HL-60 (cell line): ENCODE measurements around the gene PPAN.

Experiments
- POLR2AphosphoS5 ChIP-seq: IDR thresholded peaks from 2 replicates; pipeline ENCODE4 v1.6.1; 2012; ENCODE audit warnings: low read depth
- TF ChIP-seq, protein P1 (sequence below): IDR thresholded peaks from one replicate; pipeline ENCODE4 v1.5.1; 2011; ENCODE audit warnings: low read length, control low read depth, inconsistent platforms; ENCODE audit not compliant: insufficient read depth

DNA sequence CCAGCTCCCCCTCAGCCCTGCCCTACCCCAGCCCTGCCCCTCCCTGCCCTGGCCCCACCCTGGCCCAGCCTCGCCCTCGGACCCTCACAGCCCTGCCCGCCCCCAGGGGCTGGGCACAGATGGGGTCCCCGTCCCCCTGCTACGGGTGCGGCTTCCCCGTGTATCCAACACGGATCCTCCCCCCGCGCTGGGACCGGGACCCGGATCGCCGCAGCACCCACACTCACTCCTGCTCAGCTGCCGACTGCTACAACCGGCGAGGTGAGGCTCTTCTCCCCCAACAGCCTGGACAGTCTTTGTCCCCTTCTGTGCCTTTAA lies 14.8 kb upstream of the PPAN start:
- TF ChIP-seq, protein P1, sequence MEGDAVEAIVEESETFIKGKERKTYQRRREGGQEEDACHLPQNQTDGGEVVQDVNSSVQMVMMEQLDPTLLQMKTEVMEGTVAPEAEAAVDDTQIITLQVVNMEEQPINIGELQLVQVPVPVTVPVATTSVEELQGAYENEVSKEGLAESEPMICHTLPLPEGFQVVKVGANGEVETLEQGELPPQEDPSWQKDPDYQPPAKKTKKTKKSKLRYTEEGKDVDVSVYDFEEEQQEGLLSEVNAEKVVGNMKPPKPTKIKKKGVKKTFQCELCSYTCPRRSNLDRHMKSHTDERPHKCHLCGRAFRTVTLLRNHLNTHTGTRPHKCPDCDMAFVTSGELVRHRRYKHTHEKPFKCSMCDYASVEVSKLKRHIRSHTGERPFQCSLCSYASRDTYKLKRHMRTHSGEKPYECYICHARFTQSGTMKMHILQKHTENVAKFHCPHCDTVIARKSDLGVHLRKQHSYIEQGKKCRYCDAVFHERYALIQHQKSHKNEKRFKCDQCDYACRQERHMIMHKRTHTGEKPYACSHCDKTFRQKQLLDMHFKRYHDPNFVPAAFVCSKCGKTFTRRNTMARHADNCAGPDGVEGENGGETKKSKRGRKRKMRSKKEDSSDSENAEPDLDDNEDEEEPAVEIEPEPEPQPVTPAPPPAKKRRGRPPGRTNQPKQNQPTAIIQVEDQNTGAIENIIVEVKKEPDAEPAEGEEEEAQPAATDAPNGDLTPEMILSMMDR, result no peak
- no peak for TF ChIP-seq POLR2AphosphoS5
